ENCODE measurements around the gene SDK2.

The SDK2 gene

DNA sequence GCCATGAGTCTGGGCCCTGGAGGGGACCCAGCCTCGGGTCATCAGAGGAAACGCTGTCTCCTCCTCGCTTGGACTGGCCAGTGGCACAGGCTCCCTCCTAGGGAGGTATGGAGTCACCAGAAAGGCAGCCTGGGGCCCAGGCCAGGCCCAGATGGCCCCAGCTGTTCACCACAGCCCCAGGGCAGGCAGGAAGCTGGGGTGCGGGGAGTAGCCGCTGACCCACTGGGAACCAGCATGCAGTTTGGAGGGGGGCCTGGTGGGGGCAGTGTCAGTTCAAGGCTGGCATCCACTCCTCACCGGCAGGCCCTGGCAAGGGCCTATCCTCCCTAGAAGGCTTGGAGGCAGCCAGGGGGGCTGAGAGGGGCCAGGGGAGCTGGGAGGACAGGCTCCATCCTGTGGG is 48.8 kb downstream of the SDK2 start:
- peaks cover 52% of the 10 kb centered on the region for H3K4me1 Mint-ChIP-seq (ENCODE audit: low read depth)
- no peak overlapping the region for H3K27ac Mint-ChIP-seq
- no peak overlapping the region for H3K4me3 Mint-ChIP-seq
- no peaks in the 10 kb centered on the region for H3K9me3 Mint-ChIP-seq
- H3K36me3 Mint-ChIP-seq (ENCODE audit: low read depth) = no peaks in the 10 kb centered on the region
- no peaks in the 10 kb centered on the region for H3K27me3 Mint-ChIP-seq

DNA sequence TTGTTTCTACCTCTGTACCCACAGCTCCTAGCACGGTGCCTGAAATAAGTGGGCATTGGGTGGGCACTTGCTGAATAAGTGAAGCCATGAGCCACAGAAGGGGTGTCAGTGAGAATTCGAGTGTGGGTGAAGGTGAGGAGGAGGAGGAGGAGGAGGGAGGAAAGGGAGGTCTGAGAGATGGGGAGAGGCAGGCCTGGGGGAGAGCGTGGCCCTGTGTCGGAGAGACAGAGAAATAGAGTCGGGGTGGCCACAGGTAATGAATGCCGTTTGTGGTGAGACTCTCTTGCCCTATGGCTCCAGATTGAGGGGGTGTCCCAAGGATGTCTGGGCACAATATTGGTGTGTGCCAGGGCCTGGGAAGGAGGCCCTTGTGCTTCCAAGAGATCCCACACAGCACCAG is 49.2 kb downstream of the SDK2 start:
- H3K4me1 Mint-ChIP-seq (ENCODE audit: low read depth) = peaks cover 56% of the 10 kb centered on the region
- no peaks in the 10 kb centered on the region for H3K36me3 Mint-ChIP-seq (ENCODE audit: low read depth)
- H3K4me3 Mint-ChIP-seq = no peak overlapping the region
- peak overlapping the region; percentile 21 for H3K27ac Mint-ChIP-seq
- H3K27me3 Mint-ChIP-seq = no peaks in the 10 kb centered on the region
- H3K9me3 Mint-ChIP-seq = no peaks in the 10 kb centered on the region

DNA sequence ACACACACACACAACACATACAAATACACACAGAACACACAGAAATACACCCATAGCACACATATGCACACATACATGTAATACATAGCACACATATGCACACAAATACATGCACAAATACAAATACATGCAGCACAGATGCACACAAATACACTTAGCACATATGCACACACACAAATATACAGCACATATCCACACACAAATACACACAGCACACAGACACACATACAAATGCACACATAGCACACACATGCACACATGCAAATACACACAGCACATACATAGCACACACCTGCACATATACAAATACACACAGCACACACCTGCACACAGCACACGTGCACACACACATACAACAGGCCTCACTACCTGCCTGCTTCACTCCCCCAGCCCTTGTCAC is 49.6 kb downstream of the SDK2 start:
- H3K4me1 Mint-ChIP-seq (ENCODE audit: low read depth) = peaks cover 61% of the 10 kb centered on the region

DNA sequence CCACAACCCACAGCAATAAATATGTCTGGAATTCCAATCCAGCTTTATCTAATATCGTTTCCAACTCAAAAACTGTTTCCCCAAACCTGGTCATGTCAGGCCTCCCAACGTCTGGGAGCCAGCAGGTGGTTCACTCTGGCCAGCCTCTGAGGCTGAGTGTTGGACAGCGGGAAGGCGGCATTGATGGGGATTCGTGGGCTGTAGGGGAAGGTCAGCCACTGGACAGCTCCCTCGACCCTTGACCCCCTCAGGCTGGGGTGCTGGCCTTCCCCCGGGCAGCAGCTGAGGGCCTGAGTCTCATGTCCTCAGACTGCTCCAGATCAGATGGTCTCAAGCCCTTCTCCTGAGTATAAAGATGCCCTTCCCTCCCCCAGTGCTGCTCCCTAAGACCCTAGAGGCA is 50.2 kb downstream of the SDK2 start:
- Mint-ChIP-seq H3K4me1 (ENCODE audit: low read depth) (peaks cover 66% of the 10 kb centered on the region), H3K27me3 (no peaks in the 10 kb centered on the region), H3K27ac (no peak overlapping the region), H3K36me3 (ENCODE audit: low read depth) (no peaks in the 10 kb centered on the region), H3K9me3 (no peaks in the 10 kb centered on the region), H3K4me3 (no peak overlapping the region)

More for the DNA sequence above, 49.6 kb downstream of the SDK2 start:
- H3K9me3 Mint-ChIP-seq = no peaks in the 10 kb centered on the region
- peak overlapping the region; percentile 21 for H3K27ac Mint-ChIP-seq
- no peak overlapping the region for H3K4me3 Mint-ChIP-seq
- H3K27me3 Mint-ChIP-seq = no peaks in the 10 kb centered on the region
- H3K36me3 Mint-ChIP-seq (ENCODE audit: low read depth) = no peaks in the 10 kb centered on the region

DNA sequence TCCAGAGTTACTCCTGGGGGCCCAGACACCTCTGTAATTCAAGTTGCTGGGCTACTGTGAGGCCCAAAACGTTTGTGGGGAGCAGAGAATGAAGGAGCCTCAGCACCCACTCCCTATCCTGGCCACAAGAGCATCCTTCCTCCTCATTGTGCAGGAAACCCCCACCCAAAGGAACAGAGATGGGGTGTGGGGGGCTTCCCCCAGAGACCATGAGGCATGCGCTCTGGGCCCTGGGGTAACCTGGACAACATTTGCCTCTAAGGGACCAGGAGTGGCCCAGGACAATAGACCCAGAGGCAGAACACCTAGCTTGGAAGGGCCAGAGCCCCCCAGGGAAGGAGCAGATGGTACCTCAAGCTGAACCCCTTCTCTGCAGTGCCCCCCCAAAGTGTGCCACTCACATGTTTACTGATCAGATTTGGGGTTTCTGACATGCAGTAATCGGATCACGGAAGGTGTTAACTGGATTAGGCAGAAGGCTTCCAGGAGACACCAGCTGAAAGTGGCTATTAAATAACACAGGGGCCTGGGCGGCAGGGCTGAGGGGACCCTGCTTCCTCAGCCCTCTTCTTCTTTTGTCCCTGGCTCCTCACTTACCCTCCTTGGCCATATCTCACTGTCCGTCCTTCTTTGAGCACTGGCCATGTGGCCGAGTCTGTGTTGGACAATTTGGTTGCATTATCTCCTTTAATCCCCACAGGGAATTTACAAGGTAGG is 50.8 kb downstream of the SDK2 start:
- peaks cover 72% of the 10 kb centered on the region for H3K4me1 Mint-ChIP-seq (ENCODE audit: low read depth)
- no peak overlapping the region for H3K4me3 Mint-ChIP-seq
- H3K36me3 Mint-ChIP-seq (ENCODE audit: low read depth) = no peaks in the 10 kb centered on the region
- H3K27me3 Mint-ChIP-seq = no peaks in the 10 kb centered on the region
- H3K9me3 Mint-ChIP-seq = no peaks in the 10 kb centered on the region
- peak overlapping the region; percentile 49 for H3K27ac Mint-ChIP-seq

DNA sequence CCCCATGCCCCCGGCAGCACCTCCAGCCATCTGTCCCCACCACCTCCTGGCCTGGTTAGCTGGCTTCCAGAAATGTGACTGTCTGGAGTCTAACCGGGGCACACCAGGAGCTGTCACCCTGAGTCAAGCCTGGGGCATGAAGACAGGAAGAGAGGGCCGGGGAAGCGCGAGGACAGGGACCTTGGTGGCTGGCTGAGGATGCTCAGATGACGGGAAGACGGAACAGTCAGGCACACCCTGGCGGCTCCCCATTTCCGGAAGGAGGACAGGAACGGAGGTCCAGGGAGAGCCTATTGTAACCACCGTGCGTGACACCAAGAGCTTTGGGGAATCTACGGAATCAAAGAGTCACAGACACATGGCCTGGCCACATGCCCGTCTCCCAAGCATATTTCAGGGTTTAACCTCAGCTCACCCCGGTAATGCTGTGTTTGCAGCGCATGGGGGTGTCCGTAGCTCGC is 51.7 kb downstream of the SDK2 start:
- H3K4me1 Mint-ChIP-seq (ENCODE audit: low read depth) = peaks cover 76% of the 10 kb centered on the region
- H3K9me3 Mint-ChIP-seq = no peaks in the 10 kb centered on the region
- H3K27me3 Mint-ChIP-seq = no peaks in the 10 kb centered on the region
- H3K36me3 Mint-ChIP-seq (ENCODE audit: low read depth) = no peaks in the 10 kb centered on the region
- peak overlapping the region; percentile 2 for H3K4me3 Mint-ChIP-seq
- H3K27ac Mint-ChIP-seq = peak overlapping the region; percentile 79

DNA sequence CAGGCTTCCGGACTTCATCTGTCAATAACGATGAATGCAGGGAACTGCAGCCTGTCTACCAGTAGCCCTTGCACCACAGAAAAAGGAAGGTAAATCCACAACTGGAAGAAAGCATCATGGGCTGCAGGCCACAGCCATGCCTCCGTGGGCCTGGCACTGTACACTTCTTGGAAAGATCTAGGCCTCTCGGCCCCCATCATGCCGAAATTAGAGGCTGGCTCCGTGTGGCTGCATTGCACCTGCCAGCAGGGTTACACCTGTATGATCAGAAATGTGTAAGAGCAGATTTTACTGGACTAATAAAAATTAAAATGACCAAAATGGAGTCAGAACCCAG is 52.2 kb downstream of the SDK2 start:
- Mint-ChIP-seq H3K27ac (peak overlapping the region; percentile 79), H3K36me3 (ENCODE audit: low read depth) (no peaks in the 10 kb centered on the region), H3K4me1 (ENCODE audit: low read depth) (peaks cover 76% of the 10 kb centered on the region), H3K9me3 (no peaks in the 10 kb centered on the region), H3K27me3 (no peaks in the 10 kb centered on the region), H3K4me3 (peak overlapping the region; percentile 40)

DNA sequence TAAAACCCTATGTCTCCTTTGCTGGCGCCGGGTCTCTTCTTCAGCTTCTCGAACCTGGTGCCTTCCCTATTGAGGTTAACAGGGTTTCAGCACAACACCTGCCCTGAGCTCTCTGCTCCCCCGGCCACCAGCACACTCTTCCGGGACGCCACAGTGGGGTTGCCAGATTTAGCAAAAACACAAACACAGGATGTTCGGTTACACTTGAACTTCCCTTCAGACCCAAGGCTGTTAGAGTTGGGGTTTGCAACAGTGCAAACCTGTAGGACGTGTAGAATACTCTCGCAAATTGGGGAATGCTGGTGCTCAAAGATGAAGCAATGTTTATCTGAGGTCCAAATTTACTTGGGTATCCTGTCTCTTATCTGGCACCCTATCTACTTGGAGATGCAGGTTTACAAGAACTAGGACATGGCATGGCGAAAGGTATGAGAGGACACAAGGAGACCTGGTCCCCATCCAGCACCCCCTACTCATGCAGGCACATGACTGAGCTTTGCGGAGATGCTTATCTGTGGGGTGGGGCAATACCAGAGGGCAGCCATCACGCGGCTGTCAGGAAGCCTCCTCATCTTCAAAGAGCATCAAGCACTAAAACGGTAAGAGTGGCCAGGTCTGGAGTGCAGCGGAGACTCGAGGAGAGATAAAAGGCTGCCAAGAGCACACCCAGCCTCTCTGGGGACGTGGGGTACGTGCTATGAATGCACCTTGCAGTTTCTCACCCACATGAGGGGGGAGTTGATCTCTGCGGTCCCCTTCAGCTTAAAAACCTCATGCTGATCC is 52.8 kb downstream of the SDK2 start:
- no peaks in the 10 kb centered on the region for H3K9me3 Mint-ChIP-seq
- H3K27me3 Mint-ChIP-seq = no peaks in the 10 kb centered on the region
- H3K36me3 Mint-ChIP-seq (ENCODE audit: low read depth) = no peaks in the 10 kb centered on the region
- peak overlapping the region; percentile 79 for H3K27ac Mint-ChIP-seq
- H3K4me1 Mint-ChIP-seq (ENCODE audit: low read depth) = peaks cover 73% of the 10 kb centered on the region
- H3K4me3 Mint-ChIP-seq = peak overlapping the region; percentile 54

DNA sequence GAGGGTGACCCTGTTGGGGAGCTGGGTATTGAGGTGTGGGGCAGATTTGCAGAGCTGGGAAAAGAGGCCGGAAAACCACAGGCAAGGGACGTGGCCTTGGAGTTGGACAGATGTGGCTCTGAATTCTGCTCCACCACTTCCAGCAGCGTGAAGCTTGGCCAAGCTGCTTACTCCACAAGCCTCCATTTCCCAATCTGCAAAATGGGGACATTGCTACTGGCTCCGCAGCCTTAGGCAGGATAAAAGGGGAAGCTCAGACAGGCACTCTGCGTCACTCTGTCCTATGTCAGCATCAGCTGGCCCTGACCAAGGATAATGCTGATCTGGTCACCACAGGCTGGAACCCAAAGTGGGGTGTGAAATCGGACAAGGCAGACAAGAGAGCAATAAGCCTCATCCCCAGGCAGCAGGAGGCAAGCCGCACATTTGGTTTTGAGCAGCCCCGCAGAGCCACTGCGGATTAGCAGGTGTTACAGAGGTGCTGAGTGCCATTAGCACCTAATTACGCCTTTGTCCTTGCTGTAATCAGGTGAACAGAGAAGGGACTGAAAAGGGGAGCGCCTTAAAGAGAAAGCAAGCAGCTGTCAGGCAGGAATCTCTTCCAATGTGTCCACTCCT is 54.8 kb downstream of the SDK2 start:
- Mint-ChIP-seq H3K27ac (peak overlapping the region; percentile 36), H3K4me3 (no peak overlapping the region), H3K27me3 (no peaks in the 10 kb centered on the region), H3K4me1 (ENCODE audit: low read depth) (peaks cover 72% of the 10 kb centered on the region), H3K36me3 (ENCODE audit: low read depth) (no peaks in the 10 kb centered on the region), H3K9me3 (no peaks in the 10 kb centered on the region)

DNA sequence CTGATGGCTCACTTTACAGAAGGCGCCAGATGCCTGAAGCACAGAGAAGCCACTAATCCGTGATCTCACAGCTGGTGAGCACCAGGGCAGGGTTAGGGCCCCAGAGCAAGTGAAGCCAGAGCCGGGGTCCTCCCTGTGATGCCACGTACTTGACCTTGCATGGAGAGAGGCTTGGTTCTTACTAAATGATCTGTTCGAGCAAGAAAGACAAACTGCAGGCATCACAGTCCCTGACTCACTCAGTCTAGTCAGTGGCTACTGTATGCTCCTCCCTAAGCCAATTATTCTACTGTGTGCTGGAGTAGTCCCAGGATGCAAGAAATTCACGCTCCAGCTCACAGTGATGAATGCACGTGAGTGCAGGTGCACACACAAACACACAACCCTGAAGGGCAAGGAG is 55.4 kb downstream of the SDK2 start:
- H3K27ac Mint-ChIP-seq = no peak overlapping the region
- H3K36me3 Mint-ChIP-seq (ENCODE audit: low read depth) = no peaks in the 10 kb centered on the region
- no peak overlapping the region for H3K4me3 Mint-ChIP-seq
- H3K4me1 Mint-ChIP-seq (ENCODE audit: low read depth) = peaks cover 66% of the 10 kb centered on the region
- H3K9me3 Mint-ChIP-seq = no peaks in the 10 kb centered on the region
- H3K27me3 Mint-ChIP-seq = no peaks in the 10 kb centered on the region

DNA sequence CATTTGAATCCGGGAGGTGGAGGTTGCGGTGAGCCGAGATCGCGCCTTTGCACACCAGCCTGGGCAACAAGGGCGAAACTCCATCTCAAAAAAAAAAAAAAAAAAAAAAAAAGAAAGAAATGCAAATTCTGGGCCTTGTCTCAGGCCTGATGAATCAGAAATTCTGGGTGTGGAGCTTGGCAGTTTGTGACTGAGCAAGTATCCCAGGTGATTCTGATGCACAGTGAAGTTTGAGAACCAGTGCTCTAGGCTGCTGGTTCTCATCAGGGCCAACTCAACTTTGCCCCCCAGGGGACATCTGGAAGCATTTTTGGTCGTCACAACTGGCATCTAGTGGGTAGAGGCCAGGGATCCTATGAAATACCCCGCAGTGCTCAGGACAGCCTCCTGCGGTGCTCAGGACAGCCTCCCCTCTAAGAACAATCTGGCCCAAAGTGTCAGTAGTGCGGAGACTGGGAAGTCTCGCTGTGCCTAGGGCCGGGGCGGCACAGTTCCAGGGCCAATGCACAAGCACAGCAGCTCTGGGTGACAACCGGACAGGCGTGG is 55.9 kb downstream of the SDK2 start:
- peaks cover 61% of the 10 kb centered on the region for H3K4me1 Mint-ChIP-seq (ENCODE audit: low read depth)
- no peaks in the 10 kb centered on the region for H3K36me3 Mint-ChIP-seq (ENCODE audit: low read depth)
- no peaks in the 10 kb centered on the region for H3K9me3 Mint-ChIP-seq
- H3K27me3 Mint-ChIP-seq = no peaks in the 10 kb centered on the region
- H3K27ac Mint-ChIP-seq = no peak overlapping the region
- no peak overlapping the region for H3K4me3 Mint-ChIP-seq

DNA sequence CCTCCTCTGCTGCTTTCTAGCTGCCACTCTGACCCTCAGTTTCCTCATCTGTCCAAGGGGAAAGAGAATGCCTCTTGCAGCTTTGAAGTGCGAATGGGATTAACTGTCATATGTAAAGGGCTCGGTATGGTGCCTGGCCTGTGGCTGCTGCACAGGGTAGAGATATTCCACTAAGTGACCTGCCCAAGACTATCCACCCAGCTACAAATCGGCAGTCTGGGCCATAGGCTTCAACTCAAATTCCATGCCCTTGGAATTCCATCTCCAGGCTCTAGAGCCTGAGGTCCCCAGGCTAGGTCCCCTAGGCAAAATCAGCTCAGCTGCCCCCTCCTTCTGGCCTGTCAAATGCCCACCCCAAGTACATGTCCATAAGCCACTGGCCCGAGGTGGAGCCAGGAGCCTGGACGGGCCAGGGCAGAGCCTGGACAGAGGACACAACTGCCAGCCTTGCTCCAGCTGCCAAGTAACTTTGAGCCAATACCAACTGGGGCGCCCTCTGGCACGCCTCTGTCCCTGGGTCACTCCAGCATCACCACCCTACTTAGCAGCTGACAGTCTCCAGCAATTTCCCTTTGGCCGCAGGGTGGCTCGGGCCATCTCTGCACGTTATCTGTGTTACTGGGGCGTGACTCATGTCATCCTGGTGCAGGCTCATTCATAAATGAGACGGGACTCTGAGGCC is 57.2 kb downstream of the SDK2 start:
- no peaks in the 10 kb centered on the region for H3K36me3 Mint-ChIP-seq (ENCODE audit: low read depth)
- H3K4me1 Mint-ChIP-seq (ENCODE audit: low read depth) = peaks cover 48% of the 10 kb centered on the region
- H3K9me3 Mint-ChIP-seq = no peaks in the 10 kb centered on the region
- H3K4me3 Mint-ChIP-seq = no peak overlapping the region
- H3K27ac Mint-ChIP-seq = no peak overlapping the region
- H3K27me3 Mint-ChIP-seq = no peaks in the 10 kb centered on the region

DNA sequence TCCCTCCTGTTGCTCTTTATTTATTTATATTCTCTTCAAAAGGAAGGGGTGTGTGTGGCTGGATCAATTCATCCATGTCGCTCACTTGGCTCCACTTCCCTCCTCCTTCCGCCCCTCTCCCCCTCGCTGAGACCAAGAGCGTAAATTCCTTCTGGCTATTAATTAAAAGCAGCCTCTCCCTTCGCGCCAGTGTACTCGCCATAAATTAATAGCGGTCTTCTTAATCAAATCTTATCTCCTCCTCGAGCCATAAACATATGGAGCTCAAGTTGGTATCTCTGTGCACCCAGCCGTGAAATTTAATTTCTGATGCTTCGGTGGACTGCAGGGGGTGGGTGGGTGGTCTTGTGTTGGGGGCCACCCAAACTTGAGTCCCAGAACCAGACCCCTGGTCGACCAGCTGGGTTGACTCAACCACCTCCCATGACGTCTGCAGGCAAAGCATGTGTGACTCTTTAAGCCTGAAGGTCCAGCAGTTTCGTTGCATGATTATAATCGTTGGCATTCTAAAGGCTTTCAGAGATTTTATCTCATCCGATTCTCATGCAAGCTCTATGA is 57.9 kb downstream of the SDK2 start:
- no peaks in the 10 kb centered on the region for H3K36me3 Mint-ChIP-seq (ENCODE audit: low read depth)
- H3K27ac Mint-ChIP-seq = no peak overlapping the region
- no peaks in the 10 kb centered on the region for H3K27me3 Mint-ChIP-seq
- no peak overlapping the region for H3K4me3 Mint-ChIP-seq
- H3K4me1 Mint-ChIP-seq (ENCODE audit: low read depth) = peaks cover 41% of the 10 kb centered on the region
- no peaks in the 10 kb centered on the region for H3K9me3 Mint-ChIP-seq

DNA sequence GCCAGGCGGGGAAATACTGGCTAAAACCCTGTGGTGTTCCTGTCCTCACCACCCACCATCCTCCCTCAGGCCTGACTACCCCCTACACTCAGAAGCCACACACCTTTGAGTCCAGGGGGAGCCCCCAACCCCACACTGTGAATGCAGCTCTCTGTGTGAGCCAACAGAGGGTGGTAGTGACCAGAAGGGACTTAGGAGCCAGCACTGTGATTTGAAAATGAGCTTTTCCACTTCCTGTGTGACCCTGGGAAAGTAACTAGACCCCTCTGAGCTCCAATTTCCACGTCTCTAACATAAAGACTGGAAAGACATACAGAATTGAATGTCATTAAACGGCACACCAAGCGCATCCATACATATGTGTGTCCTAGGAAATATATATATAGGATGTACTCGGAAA is 58.7 kb downstream of the SDK2 start:
- Mint-ChIP-seq H3K36me3 (ENCODE audit: low read depth) (no peaks in the 10 kb centered on the region), H3K4me3 (no peak overlapping the region), H3K9me3 (no peaks in the 10 kb centered on the region), H3K27ac (no peak overlapping the region), H3K27me3 (no peaks in the 10 kb centered on the region), H3K4me1 (ENCODE audit: low read depth) (peaks cover 35% of the 10 kb centered on the region)
